H9 (cell line): Measurements from ENCODE around the gene SRM. TPM values are rescaled to one million over a fixed set of nuclear protein-coding genes. Genes with fewer than 3 reads are reported as not detected.

ENCODE experiments used
- DNase-seq: peaks from one replicate; pipeline ENCODE4 v3.0.0-alpha.2; 2017
- H2AFZ ChIP-seq: one replicate; pipeline ENCODE4 v1.6.1; 2013; ENCODE audit warnings: mild to moderate bottlenecking, low read length, control low read depth, moderate library complexity
- H2AK5ac ChIP-seq: 2 replicates; pipeline ENCODE4 v1.6.1; 2013; ENCODE audit warnings: low read length, control low read depth, mixed read lengths; ENCODE audit not compliant: insufficient read length
- H2BK120ac ChIP-seq: one replicate; pipeline ENCODE4 v1.6.1; 2013; ENCODE audit warnings: low read depth, mild to moderate bottlenecking, low read length, control low read depth, inconsistent platforms; ENCODE audit not compliant: poor library complexity, severe bottlenecking
- H2BK12ac ChIP-seq: 2 replicates; pipeline ENCODE4 v1.6.1; 2013; ENCODE audit warnings: low read length, control low read depth, mixed read lengths, low read depth; ENCODE audit not compliant: insufficient read length
- H2BK15ac ChIP-seq: 2 replicates; pipeline ENCODE4 v1.6.1; 2013; ENCODE audit warnings: low read depth, low read length, control low read depth
- H2BK20ac ChIP-seq: one replicate; pipeline ENCODE4 v1.6.1; 2013; ENCODE audit warnings: low read depth, mild to moderate bottlenecking, low read length, control low read depth, inconsistent platforms; ENCODE audit not compliant: poor library complexity, severe bottlenecking
- H2BK5ac ChIP-seq: 2 replicates; pipeline ENCODE4 v1.6.1; 2013; ENCODE audit warnings: low read length, control low read depth, mixed read lengths; ENCODE audit not compliant: insufficient read length
- H3K14ac ChIP-seq: 2 replicates; pipeline ENCODE4 v1.6.1; 2013; ENCODE audit warnings: low read length, control low read depth; ENCODE audit not compliant: insufficient read depth
- H3K18ac ChIP-seq: 2 replicates; pipeline ENCODE4 v1.6.1; 2013; ENCODE audit warnings: low read depth, mild to moderate bottlenecking, mixed read lengths, low read length, control low read depth; ENCODE audit not compliant: insufficient read length
- H3K23ac ChIP-seq: 2 replicates; pipeline ENCODE4 v1.6.1; 2013; ENCODE audit warnings: low read length, control low read depth, mixed read lengths, low read depth; ENCODE audit not compliant: insufficient read length
- H3K23me2 ChIP-seq: 2 replicates; pipeline ENCODE4 v1.6.1; 2013; ENCODE audit warnings: low read depth, mild to moderate bottlenecking, mixed read lengths, low read length, control low read depth; ENCODE audit not compliant: insufficient read length, poor library complexity, severe bottlenecking
- H3K27ac ChIP-seq: 2 replicates; pipeline ENCODE4 v1.5.1; 2013; ENCODE audit warnings: low read length, control low read depth, mixed read lengths, low read depth; ENCODE audit not compliant: insufficient read length
- H3K27me3 ChIP-seq: 2 replicates; pipeline ENCODE4 v1.6.1; 2013; ENCODE audit warnings: low read length, control low read depth, inconsistent platforms; ENCODE audit not compliant: insufficient read depth
- H3K4ac ChIP-seq: 2 replicates; pipeline ENCODE4 v1.6.1; 2013; ENCODE audit warnings: low read depth, mild to moderate bottlenecking, control low read depth, inconsistent platforms, low read length, moderate library complexity
- H3K4me1 ChIP-seq: 2 replicates; pipeline ENCODE4 v1.6.1; 2013; ENCODE audit warnings: low read length, control low read depth, inconsistent platforms; ENCODE audit not compliant: insufficient read depth
- H3K4me2 ChIP-seq: 2 replicates; pipeline ENCODE4 v1.6.1; 2013; ENCODE audit warnings: low read length, control low read depth, mixed read lengths; ENCODE audit not compliant: insufficient read length, insufficient read depth
- H3K56ac ChIP-seq: 2 replicates; pipeline ENCODE4 v1.6.1; 2013; ENCODE audit warnings: low read depth, mild to moderate bottlenecking, mixed read lengths, low read length, control low read depth; ENCODE audit not compliant: insufficient read length
- H3K79me1 ChIP-seq: 2 replicates; pipeline ENCODE4 v1.6.1; 2013; ENCODE audit warnings: low read depth, mild to moderate bottlenecking, moderate library complexity, low read length, control low read depth, inconsistent platforms; ENCODE audit not compliant: insufficient read depth, poor library complexity, severe bottlenecking
- H3K79me2 ChIP-seq: 2 replicates; pipeline ENCODE4 v1.6.1; 2013; ENCODE audit warnings: low read length, control low read depth, inconsistent platforms; ENCODE audit not compliant: insufficient read depth
- H3K9ac ChIP-seq: 2 replicates; pipeline ENCODE4 v1.6.1; 2013; ENCODE audit warnings: low read length, control low read depth, mixed read lengths; ENCODE audit not compliant: insufficient read length; ENCODE audit errors: extremely low read depth
- H3K9me3 ChIP-seq: one replicate; pipeline ENCODE4 v1.6.1; 2013; ENCODE audit warnings: low read depth, low read length, inconsistent platforms; ENCODE audit not compliant: control insufficient read depth
- H3T11ph ChIP-seq: one replicate; pipeline ENCODE4 v1.6.1; 2013; ENCODE audit warnings: mild to moderate bottlenecking, low read length, control low read depth, inconsistent platforms
- H4K20me1 ChIP-seq: one replicate; pipeline ENCODE4 v1.6.1; 2013; ENCODE audit not compliant: control insufficient read depth, insufficient read length, insufficient read depth
- H4K5ac ChIP-seq: 2 replicates; pipeline ENCODE4 v1.6.1; 2013; ENCODE audit warnings: low read depth, mild to moderate bottlenecking, mixed read lengths, low read length, control low read depth; ENCODE audit not compliant: insufficient read length
- H4K8ac ChIP-seq: replicated peaks from 2 replicates; pipeline ENCODE4 v1.6.1; 2013; ENCODE audit warnings: low read length, control low read depth, mixed read lengths, low read depth; ENCODE audit not compliant: insufficient read length
- H4K91ac ChIP-seq: 2 replicates; pipeline ENCODE4 v1.6.1; 2013; ENCODE audit warnings: low read depth, mild to moderate bottlenecking, moderate library complexity, mixed read lengths, low read length, control low read depth; ENCODE audit not compliant: insufficient read length
- H3K27ac Mint-ChIP-seq, 3 experiments: 2 replicates in 2 of 3; 3 replicates in 1 of 3; pipeline ENCODE4 v1.8.0; 2020 to 2021; ENCODE audit warnings: mixed read lengths in 3 of 3, mild to moderate bottlenecking in 1 of 3, moderate library complexity in 1 of 3
- H3K27me3 Mint-ChIP-seq: 2 replicates; pipeline ENCODE4 v1.8.0; 2021; ENCODE audit warnings: low read depth, mild to moderate bottlenecking, moderate library complexity, mixed read lengths
- H3K36me3 Mint-ChIP-seq, 3 experiments: 2 replicates in 2 of 3; 3 replicates in 1 of 3; pipeline ENCODE4 v1.8.0; 2020 to 2021; ENCODE audit warnings: low read depth in 3 of 3, mixed read lengths in 3 of 3; ENCODE audit not compliant: insufficient read depth in 1 of 3
- H3K4me1 Mint-ChIP-seq, 2 experiments: 2 replicates each; pipeline ENCODE4 v1.8.0; 2020; ENCODE audit warnings: mixed read lengths in 2 of 2
- H3K4me3 Mint-ChIP-seq, 2 experiments: 2 replicates in 1 of 2; 3 replicates in 1 of 2; pipeline ENCODE4 v1.8.0; 2020 to 2021; ENCODE audit warnings: mild to moderate bottlenecking in 2 of 2, mixed read lengths in 2 of 2, moderate library complexity in 1 of 2
- H3K9me3 Mint-ChIP-seq, 2 experiments: 2 replicates in 1 of 2; 3 replicates in 1 of 2; pipeline ENCODE4 v1.8.0; 2020; ENCODE audit warnings: mild to moderate bottlenecking in 2 of 2, mixed read lengths in 2 of 2, moderate library complexity in 1 of 2
- CTCF ChIP-seq: fragments of 200-600 bp; sonication (generic); conservative IDR thresholded peaks from 3 replicates; pipeline ENCODE4 v1.8.0; 2021; ENCODE audit warnings: antibody characterized with exemption, mild to moderate bottlenecking
- WGBS: extraction: QIAGEN DNeasy Blood & Tissue Kit; methylation state at CpG from one replicate; pipeline ENCODE4 v1.1.7; 2013; ENCODE audit warnings: missing lambda C conversion rate, low lambda C conversion rate, mixed read lengths; ENCODE audit not compliant: insufficient read length; ENCODE audit errors: extremely low coverage; 5-methylcytosine and 5-hydroxymethylcytosine counted together
- total RNA-seq: library from RNA; stranded (reverse); gene quantifications from 2 replicates; pipeline ENCODE4 v1.2.1, GENCODE V29; 2021

Gene SRM
- total RNA-seq, 1 experiment from 2014 or later: 196 TPM

- no peak overlapping the region for H2BK120ac ChIP-seq
- H3T11ph ChIP-seq: no peak overlapping the region
- H3K27ac ChIP-seq: no peak overlapping the region
- H3K9ac ChIP-seq: no peak overlapping the region
- no peak overlapping the region for H3K27ac Mint-ChIP-seq
- H3K23me2 ChIP-seq: peaks cover 7% of the 10 kb centered on the region
- no peak overlapping the region for H2AFZ ChIP-seq
- H3K79me1 ChIP-seq: no peaks in the 10 kb centered on the region
- no peak overlapping the region for H2BK15ac ChIP-seq
- no peaks in the 10 kb centered on the region; the same call in 1 of the 2 replicates for H3K27me3 ChIP-seq
- H2BK12ac ChIP-seq: no peak overlapping the region
- no peaks in the 10 kb centered on the region for H3K4me1 ChIP-seq
- no peak overlapping the region for H3K18ac ChIP-seq
- H3K14ac ChIP-seq: no peak overlapping the region
- no peak overlapping the region for H3K4me3 Mint-ChIP-seq
- WGBS: no CpG with 5 or more reads among the region's 12 CpGs
- peaks cover 24 to 49% (median 30%) of the 10 kb centered on the region in 3 experiments for H3K36me3 Mint-ChIP-seq
- no peak overlapping the region for H3K56ac ChIP-seq
- peaks cover 2% of the 10 kb centered on the region; the same call in 1 of the 2 replicates for H3K79me2 ChIP-seq
- H4K5ac ChIP-seq: no peak overlapping the region
- H4K8ac ChIP-seq: no peak overlapping the region
- no peak for TF ChIP-seq CTCF
- peaks cover 18 to 28% of the 10 kb centered on the region in 2 experiments for H3K4me1 Mint-ChIP-seq
- H4K91ac ChIP-seq: no peak overlapping the region
- no peaks in the 10 kb centered on the region for H3K9me3 Mint-ChIP-seq
- no peak overlapping the region for H3K23ac ChIP-seq
- no peak for DNase-seq
- no peaks in the 10 kb centered on the region for H3K27me3 Mint-ChIP-seq
- no peak overlapping the region for H2BK20ac ChIP-seq
- H2AK5ac ChIP-seq: no peak overlapping the region
- H3K9me3 ChIP-seq: no peaks in the 10 kb centered on the region
- no peak overlapping the region for H2BK5ac ChIP-seq
- no peak overlapping the region for H3K4ac ChIP-seq
- no peak overlapping the region for H3K4me2 ChIP-seq
- no peaks in the 10 kb centered on the region for H4K20me1 ChIP-seq
Measured at GRCh38 chr1:11055676-11056075, 4.1 kb downstream of the SRM start.
